ENCODE data around the gene THTPA.

DNA sequence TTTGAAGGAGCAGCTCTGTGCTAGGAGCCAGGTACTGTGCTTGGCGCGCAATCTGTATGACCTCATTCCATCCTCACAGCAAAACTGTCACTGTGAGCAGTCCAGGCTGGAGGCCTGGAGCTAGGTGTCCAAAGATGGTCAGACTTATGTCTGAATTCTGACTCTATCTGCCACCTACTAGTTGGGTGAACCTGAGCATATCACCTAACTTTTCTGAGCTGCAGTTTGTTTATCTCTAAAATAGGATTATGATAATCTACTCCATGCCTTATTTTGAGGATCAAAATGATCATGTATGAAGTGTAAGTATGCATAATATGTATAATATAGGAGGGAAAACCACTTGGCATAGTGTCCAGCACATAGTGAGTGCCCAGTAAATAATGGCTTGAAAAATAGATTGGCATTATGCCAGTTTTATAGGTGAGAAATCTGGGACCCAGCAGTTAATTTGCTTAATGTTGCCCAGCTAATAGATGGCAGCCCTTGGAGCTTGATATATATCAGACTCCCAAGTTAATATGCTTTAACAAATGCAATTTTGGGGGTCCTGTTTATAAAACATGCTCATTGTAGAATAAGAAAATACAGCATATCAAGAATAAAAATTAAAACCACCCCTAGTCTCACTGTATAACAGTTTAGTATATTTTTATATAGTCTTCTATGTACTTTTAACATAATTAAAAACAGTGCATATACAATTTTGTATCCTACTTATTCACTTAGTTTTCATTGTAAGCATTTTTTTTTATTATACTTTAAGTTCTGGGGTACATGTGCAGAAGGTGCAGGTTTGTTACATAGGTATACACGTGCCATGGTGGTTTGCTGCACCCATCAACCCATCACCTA is 27.1 kb downstream of the THTPA start:
- TF ChIP-seq CTCF (IDR thresholded peaks at IDR 0.05), result no peak
- no peak for TF ChIP-seq POLR2A (IDR thresholded peaks at IDR 0.05)

Measured in uterus (tissue), 2 donors.